GM21360 (cell line): ENCODE results near the gene GGT1.
"Not testable (repeated sequence)": the region's sequence is repeated elsewhere in the genome, so short reads cannot be mapped to it uniquely, and the experiment has no call there.

Source experiments
- ATAC-seq: cut with Tn5 transposase; IDR thresholded peaks from one replicate; pipeline ENCODE4 v1.9.1; 2021; ENCODE audit warnings: mild to moderate bottlenecking, moderate library complexity; ENCODE audit not compliant: unreplicated experiment

GGT1 gene

DNA sequence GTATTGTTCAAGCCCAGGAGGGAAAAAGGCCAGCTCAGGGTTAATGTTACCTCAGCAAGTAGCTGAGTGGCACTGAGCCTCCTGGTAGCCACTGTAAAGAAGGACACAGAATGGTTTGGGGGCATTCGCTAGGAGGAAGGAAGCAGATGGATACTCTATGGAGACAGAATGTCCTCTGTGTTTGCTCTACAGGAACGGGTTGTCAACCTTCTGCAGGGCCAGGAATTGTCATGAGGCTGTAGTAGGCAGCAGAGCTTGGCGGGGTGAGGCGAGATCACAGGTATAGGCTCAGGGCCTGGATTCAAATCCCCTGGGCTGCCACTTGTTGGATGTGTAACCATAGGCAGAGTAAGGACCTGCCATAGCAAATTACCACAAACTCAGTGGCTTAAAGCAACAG is 7.1 kb upstream of the GGT1 start:
- ATAC-seq: no peak

DNA sequence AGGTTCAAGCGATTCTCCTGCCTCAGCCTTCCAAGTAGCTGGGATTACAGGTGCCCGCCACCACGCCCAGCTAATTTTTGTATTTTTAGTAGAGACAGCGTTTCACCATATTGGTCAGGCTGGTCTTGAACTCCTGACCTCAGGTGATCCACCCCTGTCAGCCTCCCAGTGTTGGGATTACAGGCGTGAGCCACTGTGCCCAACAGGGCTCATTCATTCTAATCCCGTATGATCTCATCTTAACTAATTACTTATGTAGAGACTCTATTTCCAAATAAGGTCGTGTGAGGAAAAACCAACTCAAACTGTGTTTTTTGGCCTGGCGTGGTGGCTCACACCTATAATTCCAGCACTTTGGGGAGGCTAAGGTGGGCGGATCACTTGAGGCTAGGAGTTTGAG is 5.9 kb upstream of the GGT1 start:
- not testable (repeated sequence) for ATAC-seq

DNA sequence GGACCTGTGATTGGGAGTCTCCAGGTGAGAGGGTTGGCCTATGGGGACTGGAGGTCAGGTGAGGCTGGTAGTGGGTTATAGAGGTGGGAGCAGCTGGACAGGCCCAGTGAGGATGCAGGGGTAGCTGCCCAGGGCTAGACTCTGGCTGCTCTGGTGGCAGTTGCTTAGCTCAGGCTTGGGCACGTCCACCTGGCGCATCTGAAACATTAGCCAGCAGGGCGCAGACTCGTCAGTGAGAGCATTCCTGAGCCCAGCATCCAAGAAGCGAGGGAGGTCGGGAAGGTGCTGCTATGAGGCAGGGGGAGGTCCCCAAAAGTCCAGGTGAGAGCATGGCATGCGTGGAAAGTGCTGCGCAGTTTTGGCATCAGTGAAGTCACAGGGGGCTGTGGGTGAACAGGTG is 3.5 kb upstream of the GGT1 start:
- ATAC-seq: no peak

DNA sequence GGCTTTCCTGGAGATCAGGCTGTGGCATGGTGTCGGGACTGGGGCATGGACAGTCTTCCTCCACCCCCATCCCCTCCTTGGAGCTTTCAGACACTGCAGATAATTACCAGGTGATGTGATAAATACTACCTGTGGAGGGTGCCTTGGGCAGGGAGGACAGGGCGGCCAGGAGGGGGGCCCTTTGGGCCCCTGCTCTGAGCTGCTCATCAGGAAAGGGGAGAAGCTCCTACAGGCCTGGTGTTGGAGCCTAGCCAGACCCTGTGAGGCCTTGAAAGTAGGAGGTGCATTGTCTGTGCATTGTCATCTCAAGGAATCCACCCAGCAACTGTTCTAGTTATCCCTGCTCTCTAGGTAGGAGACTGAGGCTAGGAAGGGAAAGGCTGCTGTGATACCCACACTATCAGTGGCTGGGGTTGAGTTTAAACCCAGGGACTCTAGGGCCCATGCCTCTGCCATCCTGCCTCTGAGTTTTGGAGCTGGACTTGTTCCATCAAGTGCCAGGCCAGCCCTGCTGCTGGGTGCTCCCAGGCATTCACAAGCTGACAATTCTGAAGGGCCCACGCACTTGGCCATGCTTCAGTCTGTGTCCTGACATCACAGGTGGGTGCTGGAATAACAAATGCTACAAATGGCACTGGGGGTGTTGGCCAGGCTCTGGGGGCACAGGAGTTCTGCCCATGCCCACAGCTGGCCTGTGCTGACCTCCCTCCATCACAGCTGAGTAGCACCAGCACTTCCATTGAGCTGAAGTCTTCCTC is 2.9 kb upstream of the GGT1 start:
- not testable (repeated sequence) for ATAC-seq

DNA sequence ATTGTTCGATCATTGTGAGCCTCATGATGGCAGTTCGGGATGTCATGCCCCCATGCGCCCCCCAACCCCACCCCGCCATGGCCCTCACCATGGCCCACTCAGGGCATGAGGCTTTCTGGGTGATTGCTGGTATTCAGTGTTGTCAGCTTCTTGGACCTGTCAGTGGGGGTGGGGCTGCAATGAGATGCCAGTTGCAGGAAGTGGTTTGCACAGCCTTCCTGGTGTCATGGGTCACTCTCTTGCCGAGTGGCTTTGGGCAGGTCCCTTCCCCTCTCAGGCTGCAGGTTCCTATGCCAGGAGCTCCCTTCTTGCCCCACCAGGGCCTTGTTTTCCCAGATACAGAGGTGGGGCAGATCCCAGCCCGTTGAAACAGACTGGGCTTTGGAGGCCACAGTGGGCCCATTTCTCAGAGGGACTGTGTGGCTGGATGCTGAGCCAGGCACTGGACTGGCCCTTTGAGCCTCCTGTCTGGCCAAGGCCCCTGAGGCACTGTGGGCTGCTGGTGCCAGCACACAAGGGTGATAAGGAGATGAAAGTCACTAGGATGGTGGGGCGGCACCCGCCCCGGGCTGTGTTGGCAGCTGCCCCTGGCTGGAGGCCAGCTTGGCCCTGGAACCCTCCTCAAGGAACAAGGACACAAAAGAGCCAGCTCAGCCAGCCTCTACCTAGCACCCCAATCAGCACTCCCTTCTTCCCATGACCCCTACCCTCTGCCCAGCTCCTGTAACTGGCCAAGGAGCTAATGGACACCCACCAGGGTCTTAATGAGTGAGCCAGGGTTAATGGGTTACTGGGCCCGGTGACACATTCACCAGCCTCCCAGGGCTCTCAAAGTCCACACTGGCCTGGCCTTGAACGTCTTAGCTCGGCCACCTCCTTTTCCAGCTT is 1.5 kb upstream of the GGT1 start:
- no peak for ATAC-seq

DNA sequence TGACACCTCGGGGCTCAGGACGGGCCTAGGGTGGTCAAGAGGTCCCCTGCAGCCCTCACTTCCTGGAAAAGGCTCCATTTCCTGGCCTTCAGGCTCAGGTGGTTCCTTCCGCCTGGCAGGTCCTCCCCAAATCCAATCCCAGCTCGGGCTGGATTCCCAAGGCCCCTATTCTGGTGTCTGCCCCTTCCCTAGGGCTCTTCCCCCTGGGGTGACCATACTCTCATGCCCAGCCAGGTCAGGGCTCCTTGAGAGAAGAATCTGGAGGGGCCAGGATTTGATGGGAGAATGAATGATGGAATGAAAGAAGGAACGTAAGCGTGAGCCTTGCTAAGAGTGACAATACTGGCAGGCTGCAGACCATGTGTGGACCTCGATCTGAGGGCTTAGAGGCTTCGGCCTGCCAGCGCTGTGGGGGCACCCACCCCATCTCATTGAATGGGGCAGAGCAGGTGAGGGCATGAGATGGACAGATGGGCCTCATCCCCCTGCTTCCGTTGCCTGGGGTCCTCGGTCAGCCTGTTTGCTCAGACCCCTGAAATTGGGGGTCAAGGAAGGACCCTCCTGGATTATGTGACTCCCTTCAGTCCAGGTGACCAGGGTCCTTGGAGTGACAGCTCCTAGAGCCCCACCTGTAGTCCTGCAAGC is 766 bp upstream of the GGT1 start:
- not testable (repeated sequence) for ATAC-seq

DNA sequence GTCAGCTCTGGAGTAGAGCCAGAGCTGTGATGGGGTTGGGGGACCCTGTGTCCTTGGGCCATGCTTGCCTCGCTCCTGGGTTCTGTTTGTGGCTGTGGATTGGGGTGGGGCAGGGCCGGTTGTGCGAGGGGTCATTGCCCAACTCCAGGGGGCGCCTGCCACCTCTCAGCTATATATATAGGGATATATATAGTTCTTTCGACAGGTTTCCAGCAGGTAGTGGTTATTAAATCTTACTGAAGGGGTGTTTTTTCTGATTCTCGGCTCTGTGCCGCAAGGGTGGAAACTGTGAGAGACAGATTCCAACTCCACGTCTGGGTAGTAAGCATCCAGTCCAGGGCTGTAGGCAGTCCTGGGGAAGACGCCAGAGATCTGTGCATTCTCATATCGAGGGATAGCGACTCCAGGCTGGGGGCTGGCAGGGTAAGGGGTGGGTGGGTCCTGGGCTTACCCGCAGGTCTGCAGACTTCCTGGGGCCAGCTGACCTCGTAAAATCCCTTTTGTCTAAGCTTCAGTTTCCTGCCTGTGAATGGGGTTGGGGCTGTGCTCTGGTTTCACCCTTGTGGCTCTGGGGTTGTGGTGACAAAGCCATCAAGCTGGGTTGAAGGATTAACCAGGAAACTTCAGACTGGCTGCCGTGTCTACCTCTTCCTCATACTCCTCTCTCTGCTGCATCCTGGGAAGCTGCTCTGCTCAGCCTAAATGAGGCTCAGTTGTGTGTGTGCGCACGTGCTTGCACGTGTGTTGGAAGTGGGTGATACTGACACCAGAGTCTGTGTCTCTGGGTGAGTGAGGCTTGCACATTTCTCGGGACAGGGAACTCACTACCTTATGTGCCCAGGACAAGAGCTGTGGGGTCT is 1.0 kb downstream of the GGT1 start:
- ATAC-seq: not testable (repeated sequence)

DNA sequence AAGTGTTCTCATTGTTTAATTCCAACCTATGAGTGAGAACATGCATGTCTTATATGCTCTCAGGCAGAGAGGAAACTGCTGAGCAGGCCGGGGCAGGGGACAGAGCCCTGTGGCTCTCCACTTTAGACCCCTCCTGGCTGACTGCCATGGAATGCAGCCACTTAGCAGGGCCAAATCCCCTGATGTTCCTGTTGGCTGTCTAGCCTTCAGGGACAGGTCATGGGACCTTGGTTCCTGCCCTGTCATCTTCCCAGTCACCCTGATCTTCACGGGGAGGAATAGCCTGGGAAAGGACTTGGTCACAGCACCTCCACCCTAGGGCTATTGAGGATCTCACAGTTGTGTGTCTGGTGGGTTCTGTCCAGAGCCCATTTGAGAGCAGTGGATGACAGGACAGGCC is 3.3 kb downstream of the GGT1 start:
- ATAC-seq: not testable (repeated sequence)

DNA sequence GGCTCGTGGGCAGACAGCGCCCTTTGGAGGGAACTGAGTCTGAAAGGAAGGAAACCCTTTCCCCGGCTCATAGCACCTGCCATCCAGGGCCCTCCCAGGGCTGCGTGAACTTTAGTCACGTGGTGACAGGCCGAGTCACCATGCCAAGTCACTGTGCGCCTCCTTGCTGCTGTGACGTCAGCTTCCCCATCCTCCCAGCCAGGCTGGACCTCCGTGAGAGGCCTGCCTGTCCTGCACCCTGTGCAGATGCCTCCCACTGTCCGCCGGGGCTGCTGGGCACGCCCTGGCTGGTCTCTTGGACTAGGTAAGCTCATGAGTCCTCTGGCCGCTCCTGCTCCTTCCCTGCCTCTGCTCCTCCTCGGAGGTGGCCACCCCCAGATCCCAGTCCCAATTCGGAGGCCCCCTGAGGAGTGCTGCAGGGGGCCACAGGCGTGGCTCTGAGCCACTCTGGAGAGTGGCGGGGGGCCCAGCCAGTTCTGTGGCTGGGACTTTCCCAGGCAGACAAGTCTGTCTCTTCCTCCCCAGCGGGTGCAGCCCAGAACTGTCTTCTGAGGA is 4.5 kb downstream of the GGT1 start:
- ATAC-seq: not testable (repeated sequence)

DNA sequence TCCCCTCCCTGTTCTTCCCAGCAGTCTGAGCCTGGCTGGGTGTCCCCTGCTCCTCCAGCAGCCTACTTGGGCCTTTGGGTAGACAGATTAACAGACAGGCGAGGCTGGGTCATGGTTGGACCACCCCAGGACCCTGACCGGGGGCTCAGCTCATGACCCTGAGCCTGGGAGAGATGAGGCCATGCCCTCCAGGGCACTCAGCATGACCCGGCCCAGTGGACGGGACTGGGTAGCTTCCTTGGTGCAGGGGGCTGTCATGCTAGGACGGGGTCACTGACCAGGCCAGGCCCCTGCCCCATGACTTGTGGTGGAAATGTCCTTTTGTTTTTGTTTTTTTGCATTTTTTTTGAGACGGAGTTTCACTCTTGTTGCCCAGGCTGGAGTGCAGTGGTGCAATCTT is 5.3 kb downstream of the GGT1 start:
- ATAC-seq: not testable (repeated sequence)

DNA sequence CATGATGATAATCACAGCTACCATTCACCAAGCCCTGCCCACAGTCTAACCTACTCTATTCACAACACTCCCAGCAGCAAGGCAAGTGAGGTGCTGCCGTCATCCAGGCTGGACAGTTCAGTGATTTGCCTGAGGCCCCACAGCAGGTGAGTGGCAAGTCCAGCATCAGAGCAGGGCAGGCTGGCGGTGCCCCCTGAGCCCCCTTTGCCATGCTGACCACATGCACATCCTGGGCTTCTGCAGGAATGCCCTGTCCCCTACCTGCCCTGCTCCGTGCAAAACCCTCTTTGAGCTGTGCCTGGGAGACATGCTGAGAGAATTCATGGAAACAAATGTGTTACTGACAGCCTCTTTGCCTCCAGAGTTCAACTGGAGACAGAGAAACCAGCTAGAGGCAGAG is 6.9 kb downstream of the GGT1 start:
- ATAC-seq: not testable (repeated sequence)

DNA sequence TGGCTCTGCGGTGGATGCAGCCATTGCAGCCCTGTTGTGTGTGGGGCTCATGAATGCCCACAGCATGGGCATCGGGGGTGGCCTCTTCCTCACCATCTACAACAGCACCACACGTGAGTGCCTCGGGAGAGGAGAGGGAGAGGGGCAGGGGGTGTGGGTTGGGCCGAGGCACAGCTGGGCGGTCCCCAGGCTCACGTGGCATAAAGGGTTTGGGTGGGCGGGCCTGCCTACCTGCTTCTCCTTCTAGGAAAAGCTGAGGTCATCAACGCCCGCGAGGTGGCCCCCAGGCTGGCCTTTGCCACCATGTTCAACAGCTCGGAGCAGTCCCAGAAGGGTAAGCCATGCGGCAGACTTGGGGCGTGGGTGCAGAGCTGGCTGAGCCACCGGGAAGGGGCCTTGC is 11.8 kb downstream of the GGT1 start:
- not testable (repeated sequence) for ATAC-seq

DNA sequence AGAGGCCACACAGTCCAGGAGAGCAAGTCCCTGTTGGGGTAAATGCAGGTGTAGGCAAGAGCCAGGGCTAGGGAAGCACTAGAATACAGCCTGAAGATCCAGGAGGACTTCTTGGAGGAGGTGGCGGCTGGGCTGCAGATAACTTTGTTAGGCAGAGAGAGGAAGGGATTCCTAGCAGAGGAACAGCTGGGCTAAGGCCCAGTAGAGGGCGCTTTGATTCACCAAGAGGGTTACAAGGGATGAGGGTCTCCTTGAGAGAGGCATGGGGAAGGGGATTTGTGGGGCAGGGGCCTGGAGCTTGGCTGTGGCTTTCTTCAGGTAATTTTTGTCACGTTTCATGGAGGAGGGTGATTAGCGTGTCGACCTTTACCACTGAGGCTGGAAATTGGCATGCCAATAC is 18.3 kb downstream of the GGT1 start:
- not testable (repeated sequence) for ATAC-seq

DNA sequence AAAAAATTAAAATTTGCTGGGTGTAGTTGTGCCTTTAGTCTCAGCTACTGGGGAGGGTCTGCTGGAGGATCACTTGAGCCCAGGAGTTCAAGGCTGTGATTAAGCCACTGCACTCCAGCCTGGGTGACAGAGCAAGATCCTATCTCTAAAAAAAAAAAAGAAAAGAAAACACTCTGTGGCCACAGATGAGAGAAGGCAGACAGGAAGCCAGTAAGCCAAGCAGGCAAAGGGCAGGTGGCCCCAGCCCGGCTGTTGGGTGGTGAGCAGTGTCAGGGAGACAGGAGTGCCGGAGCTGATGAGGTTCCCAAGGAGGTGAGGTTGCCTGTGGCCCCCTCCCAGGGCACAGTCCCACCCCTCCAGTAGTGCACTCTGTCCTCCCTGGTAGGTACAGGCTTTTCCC is 19.6 kb downstream of the GGT1 start:
- ATAC-seq: not testable (repeated sequence)

DNA sequence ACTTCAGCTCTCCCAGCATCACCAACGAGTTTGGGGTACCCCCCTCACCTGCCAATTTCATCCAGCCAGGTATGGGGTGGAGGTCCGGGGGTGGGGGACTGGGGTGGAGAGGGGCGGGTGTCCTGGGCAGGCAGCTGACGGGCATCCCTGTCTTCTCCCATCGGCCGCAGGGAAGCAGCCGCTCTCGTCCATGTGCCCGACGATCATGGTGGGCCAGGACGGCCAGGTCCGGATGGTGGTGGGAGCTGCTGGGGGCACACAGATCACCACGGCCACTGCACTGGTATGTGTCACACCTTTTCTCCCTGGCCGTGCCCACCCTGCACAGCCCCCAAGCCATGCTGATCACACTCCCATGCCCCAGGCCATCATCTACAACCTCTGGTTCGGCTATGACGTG is 24.9 kb downstream of the GGT1 start:
- not testable (repeated sequence) for ATAC-seq

DNA sequence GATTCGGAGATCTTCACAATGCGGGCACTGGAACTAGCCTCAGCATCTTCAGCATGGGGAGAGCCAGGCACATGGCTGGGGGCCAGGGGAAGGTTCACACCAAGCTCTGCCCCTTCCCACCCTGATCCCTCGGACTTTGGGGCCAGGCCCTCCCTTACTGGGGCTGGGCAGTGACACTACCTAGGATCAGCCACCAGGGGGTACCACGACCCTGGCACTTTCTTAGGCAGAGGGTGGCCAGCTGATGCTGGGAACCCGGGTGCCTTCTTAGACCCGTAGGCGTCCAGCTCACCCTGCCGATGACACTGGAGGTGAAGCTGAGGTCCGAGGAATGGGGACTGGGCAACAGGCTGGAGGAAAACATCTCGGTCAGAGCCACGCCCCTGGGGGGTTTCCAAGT is 26.1 kb downstream of the GGT1 start:
- ATAC-seq: not testable (repeated sequence)

DNA sequence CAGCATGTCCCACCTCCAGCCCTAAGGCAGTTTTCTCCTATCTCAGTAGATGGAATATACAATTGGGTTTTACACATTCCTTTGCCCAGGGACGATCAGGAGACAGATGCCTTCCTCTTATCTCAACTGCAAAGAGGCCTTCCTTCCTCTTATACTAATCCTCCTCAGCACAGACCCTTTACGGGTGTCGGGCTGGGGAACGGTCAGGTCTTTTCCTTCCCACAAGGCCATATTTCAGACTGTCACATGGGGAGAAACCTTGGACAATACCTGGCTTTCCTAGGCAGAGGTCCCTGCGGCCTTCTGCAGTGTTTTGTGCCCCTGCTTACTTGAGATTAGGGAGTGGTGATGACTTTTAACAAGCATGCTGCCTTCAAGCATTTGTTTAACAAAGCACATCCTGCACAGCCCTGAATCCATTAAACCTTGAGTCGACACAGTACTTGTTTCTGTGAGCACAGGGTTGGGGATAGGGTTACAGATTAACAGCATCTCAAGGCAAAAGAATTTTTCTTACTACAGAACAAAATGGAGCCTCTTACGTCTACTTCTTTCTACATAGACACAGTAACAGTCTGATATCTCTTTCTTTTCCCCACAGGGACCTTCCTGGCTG is 27.9 kb downstream of the GGT1 start:
- not testable (repeated sequence) for ATAC-seq

DNA sequence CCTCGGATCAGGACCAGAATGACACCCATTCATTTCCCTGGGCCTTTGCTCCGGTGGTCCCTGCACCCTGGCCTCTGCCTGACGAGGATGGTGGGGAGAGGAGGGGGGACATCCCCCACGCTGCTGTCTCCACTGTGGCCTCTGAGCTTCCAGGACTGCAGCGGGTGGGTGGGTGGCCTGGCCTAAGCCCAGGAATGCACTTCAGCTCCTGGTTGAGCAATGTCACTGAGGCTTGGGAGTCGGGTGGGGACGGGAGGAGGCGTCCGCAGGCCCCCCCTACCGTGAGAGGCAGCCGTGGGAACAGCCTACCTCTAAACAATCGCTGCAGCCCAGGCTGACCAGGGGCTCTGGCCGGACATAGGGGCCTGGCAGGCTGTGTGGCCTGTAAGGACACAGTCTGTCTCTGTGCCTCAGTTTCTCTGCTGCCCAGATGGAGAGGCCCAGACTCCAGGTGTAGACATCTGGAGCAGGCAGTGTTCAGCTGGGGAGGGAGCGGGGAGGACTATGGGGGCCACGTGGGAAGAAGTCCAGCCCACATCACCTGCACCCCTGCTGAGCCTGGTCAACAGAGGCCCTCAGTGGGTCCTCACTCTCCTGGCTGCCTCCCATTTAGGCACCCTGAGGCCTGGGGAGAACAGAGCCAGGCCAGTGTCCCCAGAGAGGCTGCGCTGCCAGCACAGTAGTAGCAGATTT is 28.6 kb downstream of the GGT1 start:
- ATAC-seq: not testable (repeated sequence)

DNA sequence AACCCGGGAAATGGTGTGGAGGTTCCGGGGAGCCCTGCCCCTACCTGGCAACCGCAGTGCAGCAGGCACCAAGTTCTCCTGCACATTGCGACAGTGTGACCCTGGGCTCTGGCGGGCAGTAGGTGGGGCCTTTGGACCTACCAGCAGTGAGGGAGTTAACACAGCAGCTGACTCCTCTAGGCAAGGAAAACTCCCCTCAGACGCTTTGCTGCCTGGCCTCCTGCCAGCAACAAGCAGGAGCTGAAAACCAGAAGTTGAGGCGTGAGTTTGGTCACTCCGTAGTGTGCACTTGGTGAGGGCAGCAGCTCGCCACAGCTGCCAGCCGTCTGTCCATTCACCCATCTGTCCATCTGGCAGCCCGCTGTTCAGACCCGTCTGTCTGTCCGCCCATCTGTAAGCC is 29.6 kb downstream of the GGT1 start:
- not testable (repeated sequence) for ATAC-seq
